Measurements from ENCODE around the gene RSU1.

Gene RSU1

DNA sequence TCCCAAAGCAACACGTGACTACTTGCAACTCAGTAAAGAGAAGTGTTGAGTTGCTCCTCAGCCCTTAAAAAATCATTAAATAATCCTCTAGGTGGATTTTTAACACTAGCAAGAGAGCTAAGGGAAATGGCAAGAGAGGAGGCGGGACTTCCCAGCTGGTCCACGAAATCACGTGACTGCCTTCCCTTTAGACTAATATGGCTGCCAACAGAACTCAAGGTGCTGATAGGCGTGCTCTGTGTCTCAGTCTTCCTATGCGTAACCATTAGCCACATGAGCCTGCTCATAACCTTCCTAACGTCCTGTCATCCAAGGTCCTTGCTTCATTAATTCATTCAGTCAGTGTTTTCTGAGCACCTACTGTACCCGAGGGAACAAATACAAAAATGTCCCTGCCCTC, 66.0 kb downstream of the RSU1 start:
- TF ChIP-seq Cebpa-rat (IDR thresholded peaks at IDR 0.05), result no peak
- Histone ChIP-seq H3K27ac (no peak overlapping the region), H3K4me2 (no peak overlapping the region), H3K9ac (no peak overlapping the region), H3K27me3 (no peaks in the 10 kb centered on the region), H3K4me3 (no peak overlapping the region), H3K36me3 (peaks cover 42% of the 10 kb centered on the region), H4K20me1 (no peaks in the 10 kb centered on the region), H3K9me3 (no peaks in the 10 kb centered on the region), H3K4me1 (no peaks in the 10 kb centered on the region)

DNA sequence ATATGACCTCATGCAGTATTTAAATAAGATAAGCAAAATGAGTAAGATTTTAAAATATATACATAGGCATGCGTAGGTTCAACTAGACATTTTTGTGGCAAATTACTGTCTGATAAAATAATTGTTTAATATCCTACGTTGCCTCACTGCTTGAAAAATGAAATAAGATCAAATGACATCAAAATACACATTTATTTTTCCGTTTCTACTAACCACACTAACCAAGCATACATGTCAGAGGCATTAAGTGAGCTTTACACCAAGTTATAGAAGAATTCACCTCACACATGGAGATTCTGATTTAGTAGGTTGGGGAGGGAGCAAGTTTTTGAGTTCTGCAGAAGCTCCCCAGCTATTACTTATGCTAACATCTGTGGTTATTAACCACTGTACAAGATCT, 66.8 kb downstream of the RSU1 start:
- no peak overlapping the region for H3K4me3 ChIP-seq

DNA sequence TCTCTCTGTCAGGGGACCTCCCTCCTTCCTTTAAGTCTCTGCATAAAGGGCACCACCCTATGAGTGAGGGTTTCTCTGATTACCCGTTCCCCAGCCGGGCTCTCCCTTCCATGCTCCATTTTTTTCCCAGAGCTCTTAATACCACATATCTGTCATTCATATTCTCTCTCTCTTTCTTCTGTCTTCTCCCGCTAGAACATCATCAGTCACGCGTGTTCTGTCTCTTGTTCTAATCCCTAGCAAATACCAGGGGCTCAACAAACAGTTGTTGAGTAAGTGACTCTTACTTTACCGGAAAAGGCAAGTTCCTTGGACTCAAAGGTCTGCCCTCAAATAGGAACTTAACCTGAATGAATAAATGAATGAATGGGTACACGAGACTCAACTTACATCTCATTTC, 68.5 kb downstream of the RSU1 start:
- Histone ChIP-seq H3K4me1 (no peaks in the 10 kb centered on the region), H3K4me2 (no peak overlapping the region), H4K20me1 (no peaks in the 10 kb centered on the region), H3K27me3 (no peaks in the 10 kb centered on the region), H3K27ac (no peak overlapping the region), H3K9ac (no peak overlapping the region), H3K9me3 (no peaks in the 10 kb centered on the region), H3K36me3 (peaks cover 47% of the 10 kb centered on the region), H3K4me3 (no peak overlapping the region)
- TF ChIP-seq Cebpa-rat (IDR thresholded peaks at IDR 0.05), result no peak

More for the DNA sequence above, 66.8 kb downstream of the RSU1 start:
- Histone ChIP-seq H3K4me1 (no peaks in the 10 kb centered on the region), H4K20me1 (no peaks in the 10 kb centered on the region), H3K27me3 (no peaks in the 10 kb centered on the region), H3K9me3 (no peaks in the 10 kb centered on the region), H3K36me3 (peaks cover 44% of the 10 kb centered on the region), H3K4me2 (no peak overlapping the region), H3K27ac (no peak overlapping the region), H3K9ac (no peak overlapping the region)
- TF ChIP-seq Cebpa-rat (IDR thresholded peaks at IDR 0.05), result no peak

DNA sequence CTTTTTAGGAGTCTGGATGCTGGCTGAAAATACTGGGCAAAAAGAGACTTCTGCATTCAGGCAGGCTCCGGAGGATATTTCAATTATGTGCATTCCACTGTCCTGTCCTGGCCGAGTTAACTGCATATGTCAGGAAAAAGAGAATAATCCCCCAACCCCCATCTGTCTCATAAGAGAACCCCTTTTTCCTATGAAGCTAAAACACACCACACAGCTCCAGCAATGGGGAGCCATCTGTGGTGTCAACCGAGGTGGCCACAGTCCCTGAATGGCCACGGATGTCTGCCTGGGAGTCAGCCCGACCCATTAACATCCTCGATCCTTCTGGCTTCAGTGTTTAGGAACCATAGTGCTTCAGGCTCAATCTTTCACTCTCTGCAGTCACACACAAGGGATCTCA, 70.4 kb downstream of the RSU1 start:
- no peak overlapping the region for H3K9ac ChIP-seq
- no peak overlapping the region for H3K4me2 ChIP-seq
- H3K9me3 ChIP-seq, result no peaks in the 10 kb centered on the region
- peaks cover 34% of the 10 kb centered on the region for H3K36me3 ChIP-seq
- H4K20me1 ChIP-seq, result no peaks in the 10 kb centered on the region
- no peak overlapping the region for H3K27ac ChIP-seq
- H3K4me1 ChIP-seq, result no peaks in the 10 kb centered on the region
- no peaks in the 10 kb centered on the region for H3K27me3 ChIP-seq
- H3K4me3 ChIP-seq, result no peak overlapping the region
- no peak for TF ChIP-seq Cebpa-rat (IDR thresholded peaks at IDR 0.05)

DNA sequence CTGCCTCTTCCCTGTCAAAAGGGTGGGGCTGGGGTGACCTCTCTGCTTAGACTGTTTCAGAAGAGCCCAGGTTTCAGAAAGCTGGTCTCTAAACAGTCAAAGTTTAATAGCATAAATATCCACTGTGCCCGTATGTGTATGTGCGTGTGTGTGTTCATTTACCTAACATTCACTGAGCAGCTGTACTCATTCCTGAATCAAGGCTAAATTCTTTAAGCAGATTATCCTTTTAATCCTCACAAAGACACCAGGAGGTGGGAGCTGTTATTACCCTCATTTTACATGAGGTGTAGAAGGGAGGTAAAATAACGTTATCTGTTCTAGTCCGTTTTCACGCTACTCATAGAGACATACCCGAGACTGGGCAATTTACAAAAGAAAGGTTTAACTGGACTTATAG, 72.2 kb downstream of the RSU1 start:
- Histone ChIP-seq H3K4me1 (no peaks in the 10 kb centered on the region), H3K27me3 (no peaks in the 10 kb centered on the region), H3K36me3 (peaks cover 25% of the 10 kb centered on the region; the same call in 1 of the 2 replicates), H3K27ac (no peak overlapping the region), H3K4me3 (no peak overlapping the region), H3K4me2 (no peak overlapping the region), H4K20me1 (no peaks in the 10 kb centered on the region), H3K9me3 (no peaks in the 10 kb centered on the region), H3K9ac (no peak overlapping the region)
- no peak for TF ChIP-seq Cebpa-rat (IDR thresholded peaks at IDR 0.05)

DNA sequence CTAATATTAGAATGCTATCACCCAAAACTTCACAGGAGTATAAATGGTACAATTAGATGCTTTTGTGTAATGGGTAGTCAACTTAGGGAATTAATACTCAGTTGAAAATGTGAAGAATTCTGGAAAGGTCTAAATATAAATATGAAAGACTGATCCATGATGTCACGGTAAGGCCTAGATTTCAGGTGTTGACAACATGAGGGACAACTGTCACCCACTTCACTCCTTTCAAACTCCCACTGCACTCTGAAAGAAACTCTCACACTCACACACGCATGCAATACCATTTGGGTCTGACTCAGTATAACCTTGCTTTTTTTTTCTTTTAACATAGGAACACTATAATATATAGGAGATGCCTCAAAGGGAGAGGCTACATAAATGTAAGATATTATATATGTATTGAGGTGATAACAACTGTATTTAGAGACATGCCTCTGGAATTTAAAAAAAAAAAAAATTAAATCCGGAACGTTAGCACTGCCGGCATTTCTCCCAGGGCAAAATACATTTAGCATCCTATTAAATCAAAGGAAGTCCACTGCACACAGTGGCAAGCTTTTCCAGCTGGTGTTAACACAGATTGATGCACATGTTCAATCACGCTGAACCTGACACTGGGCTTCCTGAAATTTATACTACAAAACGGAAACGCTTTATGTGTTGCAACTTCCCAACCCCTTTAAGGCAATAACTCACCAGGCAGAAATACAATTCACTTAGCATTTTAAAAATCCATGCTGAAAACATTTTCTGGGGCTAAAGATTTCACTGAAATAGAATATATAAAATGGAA, 74.9 kb downstream of the RSU1 start:
- Histone ChIP-seq H3K27ac (no peak overlapping the region), H4K20me1 (no peaks in the 10 kb centered on the region), H3K9me3 (peaks cover 14% of the 10 kb centered on the region; the same call in 1 of the 2 replicates), H3K9ac (no peak overlapping the region), H3K27me3 (no peaks in the 10 kb centered on the region), H3K4me2 (no peak overlapping the region), H3K36me3 (peaks cover 14% of the 10 kb centered on the region), H3K4me1 (no peaks in the 10 kb centered on the region), H3K4me3 (no peak overlapping the region)
- no peak for TF ChIP-seq Cebpa-rat (IDR thresholded peaks at IDR 0.05)

DNA sequence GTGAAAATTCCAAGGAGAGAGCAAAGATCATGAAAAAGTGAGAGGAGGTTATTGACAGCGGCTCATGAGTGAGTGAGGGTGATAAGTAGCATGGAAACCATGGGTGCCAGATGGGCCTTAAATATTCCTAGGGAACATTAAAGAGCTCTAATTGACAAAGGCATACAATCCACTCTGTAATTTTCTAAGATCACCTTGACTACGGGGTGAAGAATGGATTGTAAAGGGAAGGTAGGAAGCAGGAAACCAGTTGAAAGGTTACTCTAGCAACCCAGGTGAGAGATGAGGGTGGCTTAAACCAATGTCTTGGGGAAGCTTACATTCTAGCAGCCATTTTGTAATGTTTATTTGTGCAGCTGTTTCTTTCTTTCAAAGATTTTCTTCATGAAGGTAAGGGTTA, 75.7 kb downstream of the RSU1 start:
- no peak overlapping the region for H3K4me2 ChIP-seq
- no peaks in the 10 kb centered on the region for H3K27me3 ChIP-seq
- H3K27ac ChIP-seq, result no peak overlapping the region
- no peaks in the 10 kb centered on the region for H3K4me1 ChIP-seq
- H3K9me3 ChIP-seq, result peaks cover 14% of the 10 kb centered on the region; the same call in 1 of the 2 replicates
- H3K9ac ChIP-seq, result no peak overlapping the region
- no peaks in the 10 kb centered on the region for H4K20me1 ChIP-seq
- peaks cover 14% of the 10 kb centered on the region for H3K36me3 ChIP-seq
- no peak overlapping the region for H3K4me3 ChIP-seq
- TF ChIP-seq Cebpa-rat (IDR thresholded peaks at IDR 0.05), result no peak

DNA sequence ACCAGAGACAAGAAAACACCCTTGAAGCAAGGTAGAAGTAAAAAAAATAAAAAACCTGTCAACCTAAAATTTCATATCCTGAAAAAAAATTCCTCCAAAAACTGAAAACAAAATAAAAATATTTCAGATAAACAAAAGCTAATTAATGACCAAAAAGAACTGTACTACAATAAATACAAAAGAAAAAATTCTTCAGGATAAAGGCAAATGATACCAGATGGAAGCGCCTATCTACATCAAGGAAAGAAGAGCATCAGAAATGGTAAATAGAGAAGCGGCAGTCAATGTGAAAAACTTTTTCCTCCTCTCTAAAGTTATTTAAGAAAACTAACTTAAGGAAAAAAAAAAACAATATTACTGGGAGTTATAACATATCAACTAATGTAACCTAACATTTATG, 79.8 kb downstream of the RSU1 start:
- Histone ChIP-seq H3K9me3 (peaks cover 23% of the 10 kb centered on the region; the same call in 1 of the 2 replicates), H3K27ac (no peak overlapping the region), H4K20me1 (no peaks in the 10 kb centered on the region), H3K36me3 (peaks cover 22% of the 10 kb centered on the region; the same call in 1 of the 2 replicates), H3K4me2 (no peak overlapping the region), H3K4me3 (no peak overlapping the region), H3K9ac (no peak overlapping the region), H3K4me1 (no peaks in the 10 kb centered on the region), H3K27me3 (no peaks in the 10 kb centered on the region)
- no peak for TF ChIP-seq Cebpa-rat (IDR thresholded peaks at IDR 0.05)

DNA sequence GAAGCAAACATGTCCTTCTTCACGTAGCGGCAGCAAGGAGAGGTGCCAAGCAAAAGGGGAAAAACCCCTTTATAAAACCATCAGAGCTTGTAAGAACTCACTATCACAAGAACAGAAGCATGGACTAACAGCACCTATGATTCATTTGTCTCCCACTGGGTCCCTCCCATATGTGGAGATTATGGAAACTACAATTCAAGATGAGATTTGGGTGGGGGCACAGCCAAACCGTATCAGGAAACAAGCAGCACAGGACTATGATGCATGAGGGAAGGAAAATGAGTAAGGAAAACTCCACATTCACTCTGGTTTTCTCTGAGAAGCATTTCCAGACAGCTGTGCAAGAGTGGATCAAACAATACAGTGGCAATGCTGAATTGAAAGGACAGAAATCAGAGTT, 81.6 kb downstream of the RSU1 start:
- Histone ChIP-seq H4K20me1 (no peaks in the 10 kb centered on the region), H3K4me2 (no peak overlapping the region), H3K9ac (no peak overlapping the region), H3K9me3 (peaks cover 23% of the 10 kb centered on the region; the same call in 1 of the 2 replicates), H3K4me1 (no peaks in the 10 kb centered on the region), H3K27ac (no peak overlapping the region), H3K27me3 (no peaks in the 10 kb centered on the region), H3K4me3 (no peak overlapping the region), H3K36me3 (peaks cover 26% of the 10 kb centered on the region)
- no peak for TF ChIP-seq Cebpa-rat (IDR thresholded peaks at IDR 0.05)

DNA sequence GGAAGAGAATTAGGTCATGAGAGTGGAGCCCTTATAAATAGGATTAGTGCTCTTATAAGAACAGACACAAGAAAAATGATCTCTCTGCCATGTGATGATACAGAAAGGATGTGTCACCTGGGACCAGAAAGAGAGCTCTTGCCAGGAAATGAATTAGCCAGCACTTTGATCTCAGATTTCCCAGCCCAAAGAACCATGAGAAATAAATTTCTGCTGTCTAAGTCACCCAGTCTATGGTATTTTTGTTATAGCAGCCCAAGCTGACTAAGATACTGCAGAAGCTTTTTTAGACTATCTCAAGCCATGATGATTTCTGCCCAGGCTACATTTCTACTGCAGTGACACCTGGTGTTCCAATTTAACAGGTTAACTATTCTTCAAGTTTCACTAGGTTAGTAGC, 84.8 kb downstream of the RSU1 start:
- TF ChIP-seq Cebpa-rat (IDR thresholded peaks at IDR 0.05), result no peak
- Histone ChIP-seq H3K4me1 (no peaks in the 10 kb centered on the region), H3K27me3 (no peaks in the 10 kb centered on the region), H3K9me3 (peaks cover 16% of the 10 kb centered on the region; the same call in 1 of the 2 replicates), H3K27ac (no peak overlapping the region), H3K4me3 (no peak overlapping the region), H3K36me3 (peaks cover 41% of the 10 kb centered on the region), H3K4me2 (no peak overlapping the region), H3K9ac (no peak overlapping the region), H4K20me1 (no peaks in the 10 kb centered on the region)

All from BLaER1 (cell line).